ENCODE data around the gene KIF16B.

The KIF16B gene

GRCh38 chr20:16400234-16400633 is 173.0 kb downstream of the KIF16B start:
- DNase-seq (ENCODE audit: extremely low read depth, low read depth): no peak
- no peak for TF ChIP-seq CTCF (IDR thresholded peaks at IDR 0.05; ENCODE audit: low read depth, low read length)

- no peak for TF ChIP-seq CTCF (IDR thresholded peaks at IDR 0.05; ENCODE audit: low read depth, low read length)
- no peak for DNase-seq (ENCODE audit: extremely low read depth, low read depth)
Observed at GRCh38 chr20:16399801-16400200, 173.4 kb downstream of the KIF16B start.

GRCh38 chr20:16397086-16397485 is 176.2 kb downstream of the KIF16B start:
- peak; percentile 14 for DNase-seq (ENCODE audit: extremely low read depth, low read depth)
- TF ChIP-seq CTCF (IDR thresholded peaks at IDR 0.05; ENCODE audit: low read depth, low read length): no peak

- DNase-seq (ENCODE audit: extremely low read depth, low read depth): no peak
- no peak for TF ChIP-seq CTCF (IDR thresholded peaks at IDR 0.05; ENCODE audit: low read depth, low read length)
Observed at GRCh38 chr20:16395366-16395765, 177.9 kb downstream of the KIF16B start.

- DNase-seq (ENCODE audit: extremely low read depth, low read depth): no peak
- TF ChIP-seq CTCF (IDR thresholded peaks at IDR 0.05; ENCODE audit: low read depth, low read length): no peak
Observed at GRCh38 chr20:16394784-16395183, 178.5 kb downstream of the KIF16B start.

- DNase-seq (ENCODE audit: extremely low read depth, low read depth): no peak
- TF ChIP-seq CTCF (IDR thresholded peaks at IDR 0.05; ENCODE audit: low read depth, low read length): no peak
Observed at GRCh38 chr20:16393836-16394235, 179.4 kb downstream of the KIF16B start.

GRCh38 chr20:16393297-16393696 is 180.0 kb downstream of the KIF16B start:
- no peak for DNase-seq (ENCODE audit: extremely low read depth, low read depth)
- no peak for TF ChIP-seq CTCF (IDR thresholded peaks at IDR 0.05; ENCODE audit: low read depth, low read length)

All from AG09319 (cell line).